ENCODE data around the gene GPR150.

DNA sequence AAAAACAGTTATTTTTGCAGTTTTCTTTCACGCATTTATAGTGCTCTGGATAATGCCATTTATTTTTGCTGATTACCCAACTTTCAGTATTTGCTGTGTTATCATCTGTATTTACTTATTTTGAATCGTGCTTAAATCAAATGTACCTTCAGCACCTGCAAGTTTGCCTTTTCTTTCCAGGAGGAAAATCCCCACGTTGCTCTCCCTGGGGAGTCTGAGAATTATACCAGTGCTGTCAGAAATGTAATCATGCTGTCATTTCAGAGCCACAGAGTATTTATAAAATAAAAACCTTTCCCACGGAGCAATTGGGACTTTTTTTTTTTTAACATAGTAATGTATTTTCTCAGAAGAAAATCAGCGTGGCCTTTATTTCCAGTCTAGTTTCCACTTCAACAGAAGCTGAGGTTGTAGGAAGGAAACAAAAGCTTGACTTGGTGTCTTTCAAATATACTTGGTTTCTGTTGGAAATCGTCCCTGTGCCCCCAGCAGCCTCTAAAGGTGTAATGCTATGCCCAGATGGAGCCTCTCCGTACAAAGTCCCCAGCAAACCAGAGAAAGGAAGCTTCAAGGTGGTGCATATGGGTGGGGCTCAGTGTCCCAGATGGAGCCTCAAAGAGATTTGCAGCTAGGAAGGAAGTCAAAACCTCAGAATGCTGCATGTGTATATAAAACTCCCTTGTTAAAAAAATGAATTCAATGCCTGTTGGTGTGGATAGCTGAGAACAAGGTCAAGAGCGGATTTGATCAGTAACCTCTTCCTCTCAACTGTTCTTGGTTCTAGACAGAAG lies 2.1 kb downstream of the GPR150 start:
- TF ChIP-seq, protein P1, sequence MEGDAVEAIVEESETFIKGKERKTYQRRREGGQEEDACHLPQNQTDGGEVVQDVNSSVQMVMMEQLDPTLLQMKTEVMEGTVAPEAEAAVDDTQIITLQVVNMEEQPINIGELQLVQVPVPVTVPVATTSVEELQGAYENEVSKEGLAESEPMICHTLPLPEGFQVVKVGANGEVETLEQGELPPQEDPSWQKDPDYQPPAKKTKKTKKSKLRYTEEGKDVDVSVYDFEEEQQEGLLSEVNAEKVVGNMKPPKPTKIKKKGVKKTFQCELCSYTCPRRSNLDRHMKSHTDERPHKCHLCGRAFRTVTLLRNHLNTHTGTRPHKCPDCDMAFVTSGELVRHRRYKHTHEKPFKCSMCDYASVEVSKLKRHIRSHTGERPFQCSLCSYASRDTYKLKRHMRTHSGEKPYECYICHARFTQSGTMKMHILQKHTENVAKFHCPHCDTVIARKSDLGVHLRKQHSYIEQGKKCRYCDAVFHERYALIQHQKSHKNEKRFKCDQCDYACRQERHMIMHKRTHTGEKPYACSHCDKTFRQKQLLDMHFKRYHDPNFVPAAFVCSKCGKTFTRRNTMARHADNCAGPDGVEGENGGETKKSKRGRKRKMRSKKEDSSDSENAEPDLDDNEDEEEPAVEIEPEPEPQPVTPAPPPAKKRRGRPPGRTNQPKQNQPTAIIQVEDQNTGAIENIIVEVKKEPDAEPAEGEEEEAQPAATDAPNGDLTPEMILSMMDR (IDR thresholded peaks at IDR 0.05) = no peak
- TF ChIP-seq POLR2A (IDR thresholded peaks at IDR 0.05) = no peak
